Measurements from ENCODE around the gene SRR.

The SRR gene

DNA sequence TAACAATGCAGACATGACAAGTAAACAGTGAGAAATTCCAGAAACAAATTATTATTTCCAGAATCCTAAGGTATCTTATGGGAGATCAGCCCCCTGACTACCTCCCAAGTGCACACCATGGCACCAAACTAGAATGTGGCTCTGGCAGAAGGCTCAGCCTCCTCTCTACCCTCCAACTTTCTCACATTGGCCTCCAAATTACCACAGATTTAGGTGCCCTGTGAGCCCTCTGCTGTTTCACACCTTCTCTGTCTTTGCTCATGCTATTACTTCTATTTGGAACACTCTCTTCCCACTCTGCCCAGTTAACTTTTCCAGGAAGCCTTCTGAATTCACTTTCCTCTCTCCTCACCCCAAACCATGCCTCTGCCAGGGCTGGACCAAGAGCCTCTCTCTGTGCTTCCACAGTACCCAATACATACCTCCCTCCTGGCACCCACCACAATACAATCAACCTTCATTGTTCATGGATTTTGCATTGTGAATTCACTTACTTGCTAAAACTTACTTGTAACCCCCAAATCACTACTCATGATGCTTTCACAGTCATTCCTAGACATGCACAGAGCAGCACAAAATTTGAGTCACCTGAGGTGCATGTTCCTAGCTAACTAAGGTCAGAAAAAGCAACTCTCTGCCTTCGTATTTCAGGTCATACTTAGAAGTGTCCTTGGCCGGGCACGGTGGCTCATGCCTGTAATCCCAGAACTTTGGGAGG is 31.6 kb upstream of the SRR start:
- Mint-ChIP-seq H3K36me3 (ENCODE audit: insufficient read depth) (peaks cover 23% of the 10 kb centered on the region), H3K4me1 (peaks cover 42% of the 10 kb centered on the region), H3K9me3 (no peaks in the 10 kb centered on the region), H3K4me3 (peak overlapping the region; percentile 41), H3K27me3 (no peaks in the 10 kb centered on the region), H3K27ac (ENCODE audit: low read depth) (peak overlapping the region; percentile 26)
- ATAC-seq (replicated peaks; ENCODE audit: extremely low read depth, poor library complexity, severe bottlenecking) (no peak), DNase-seq (ENCODE audit: low spot score in 2 of 2) (no peak)

DNA sequence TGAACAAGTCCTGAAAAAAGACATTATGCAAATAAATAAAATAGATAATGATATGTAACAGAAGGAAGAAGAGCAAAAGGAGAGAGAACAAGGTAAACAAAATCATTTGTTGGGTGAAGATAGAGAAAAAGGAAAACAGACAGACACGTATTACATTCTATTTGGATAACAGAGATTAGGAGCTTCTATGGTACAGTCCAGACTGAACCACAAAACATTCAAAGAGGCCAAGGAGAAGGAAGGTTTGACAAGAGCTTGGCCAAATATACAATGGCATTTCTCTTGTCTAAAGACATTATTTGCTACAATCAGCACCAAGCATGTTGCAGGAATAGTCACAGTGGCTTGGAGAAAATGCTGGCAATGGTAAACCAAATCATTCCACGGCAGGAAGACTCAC is 29.3 kb upstream of the SRR start:
- DNase-seq (ENCODE audit: low spot score in 2 of 2) (no peak), ATAC-seq (replicated peaks; ENCODE audit: extremely low read depth, poor library complexity, severe bottlenecking) (no peak)
- peak overlapping the region; percentile 54 for H3K27ac Mint-ChIP-seq (ENCODE audit: low read depth)
- H3K27me3 Mint-ChIP-seq, result no peaks in the 10 kb centered on the region
- H3K36me3 Mint-ChIP-seq (ENCODE audit: insufficient read depth), result peaks cover 26% of the 10 kb centered on the region
- H3K4me1 Mint-ChIP-seq, result peaks cover 36% of the 10 kb centered on the region
- H3K9me3 Mint-ChIP-seq, result no peaks in the 10 kb centered on the region
- H3K4me3 Mint-ChIP-seq, result peak overlapping the region; percentile 3

- ATAC-seq (replicated peaks; ENCODE audit: extremely low read depth, poor library complexity, severe bottlenecking) (peak; percentile 24), DNase-seq (ENCODE audit: low spot score in 2 of 2) (no peak)
- H3K4me1 Mint-ChIP-seq, result peaks cover 36% of the 10 kb centered on the region
- H3K9me3 Mint-ChIP-seq, result no peaks in the 10 kb centered on the region
- H3K4me3 Mint-ChIP-seq, result peak overlapping the region; percentile 28
- H3K36me3 Mint-ChIP-seq (ENCODE audit: insufficient read depth), result peaks cover 24% of the 10 kb centered on the region
- no peaks in the 10 kb centered on the region for H3K27me3 Mint-ChIP-seq
- no peak overlapping the region for H3K27ac Mint-ChIP-seq (ENCODE audit: low read depth)
These were observed 28.0 kb upstream of the SRR start for GRCh38 chr17:2275722-2276121.

- Mint-ChIP-seq H3K27ac (ENCODE audit: low read depth) (no peak overlapping the region), H3K36me3 (ENCODE audit: insufficient read depth) (peaks cover 36% of the 10 kb centered on the region), H3K9me3 (no peaks in the 10 kb centered on the region), H3K27me3 (no peaks in the 10 kb centered on the region), H3K4me1 (peaks cover 41% of the 10 kb centered on the region), H3K4me3 (no peak overlapping the region)
- ATAC-seq (replicated peaks; ENCODE audit: extremely low read depth, poor library complexity, severe bottlenecking), result no peak
- no peak for DNase-seq (ENCODE audit: low spot score in 2 of 2)
These were observed 26.1 kb upstream of the SRR start for GRCh38 chr17:2277429-2278170.

- peaks cover 34% of the 10 kb centered on the region for H3K36me3 Mint-ChIP-seq (ENCODE audit: insufficient read depth)
- DNase-seq (ENCODE audit: low spot score in 2 of 2), result no peak
- H3K4me3 Mint-ChIP-seq, result no peak overlapping the region
- H3K27ac Mint-ChIP-seq (ENCODE audit: low read depth), result peak overlapping the region; percentile 26
- no peaks in the 10 kb centered on the region for H3K9me3 Mint-ChIP-seq
- H3K27me3 Mint-ChIP-seq, result no peaks in the 10 kb centered on the region
- H3K4me1 Mint-ChIP-seq, result peaks cover 33% of the 10 kb centered on the region
- no peak for ATAC-seq (replicated peaks; ENCODE audit: extremely low read depth, poor library complexity, severe bottlenecking)
These were observed 24.0 kb upstream of the SRR start for GRCh38 chr17:2279707-2280106.

GRCh38 chr17:2282297-2282873 is 21.4 kb upstream of the SRR start:
- Mint-ChIP-seq H3K27ac (ENCODE audit: low read depth) (no peak overlapping the region), H3K27me3 (no peaks in the 10 kb centered on the region), H3K36me3 (ENCODE audit: insufficient read depth) (peaks cover 48% of the 10 kb centered on the region), H3K9me3 (no peaks in the 10 kb centered on the region), H3K4me3 (no peak overlapping the region), H3K4me1 (peaks cover 14% of the 10 kb centered on the region)
- no peak for DNase-seq (ENCODE audit: low spot score in 2 of 2)
- ATAC-seq (replicated peaks; ENCODE audit: extremely low read depth, poor library complexity, severe bottlenecking), result no peak

DNA sequence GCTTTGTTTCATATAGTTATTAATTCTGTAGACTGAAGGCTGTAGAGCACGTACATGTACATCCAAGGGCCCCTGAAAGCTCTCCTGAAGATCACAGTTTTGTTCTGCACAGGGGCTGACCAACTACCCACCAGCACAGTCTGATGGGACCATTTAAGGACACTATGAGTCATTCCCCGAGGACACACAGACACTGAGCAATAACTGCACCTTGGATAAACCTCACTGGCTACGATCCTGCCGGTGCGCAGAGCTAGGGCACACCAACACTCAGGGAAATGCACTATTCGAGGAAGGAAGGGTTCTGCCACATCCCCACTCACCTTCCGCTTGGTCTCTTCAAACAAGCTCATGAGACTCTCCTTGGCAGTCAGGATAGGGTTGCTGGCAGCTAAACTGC is 20.4 kb upstream of the SRR start:
- peaks cover 14% of the 10 kb centered on the region for H3K4me1 Mint-ChIP-seq
- no peaks in the 10 kb centered on the region for H3K9me3 Mint-ChIP-seq
- H3K36me3 Mint-ChIP-seq (ENCODE audit: insufficient read depth), result peaks cover 56% of the 10 kb centered on the region
- DNase-seq (ENCODE audit: low spot score in 2 of 2) (no peak), ATAC-seq (replicated peaks; ENCODE audit: extremely low read depth, poor library complexity, severe bottlenecking) (no peak)
- H3K4me3 Mint-ChIP-seq, result no peak overlapping the region
- H3K27ac Mint-ChIP-seq (ENCODE audit: low read depth), result no peak overlapping the region
- no peaks in the 10 kb centered on the region for H3K27me3 Mint-ChIP-seq

DNA sequence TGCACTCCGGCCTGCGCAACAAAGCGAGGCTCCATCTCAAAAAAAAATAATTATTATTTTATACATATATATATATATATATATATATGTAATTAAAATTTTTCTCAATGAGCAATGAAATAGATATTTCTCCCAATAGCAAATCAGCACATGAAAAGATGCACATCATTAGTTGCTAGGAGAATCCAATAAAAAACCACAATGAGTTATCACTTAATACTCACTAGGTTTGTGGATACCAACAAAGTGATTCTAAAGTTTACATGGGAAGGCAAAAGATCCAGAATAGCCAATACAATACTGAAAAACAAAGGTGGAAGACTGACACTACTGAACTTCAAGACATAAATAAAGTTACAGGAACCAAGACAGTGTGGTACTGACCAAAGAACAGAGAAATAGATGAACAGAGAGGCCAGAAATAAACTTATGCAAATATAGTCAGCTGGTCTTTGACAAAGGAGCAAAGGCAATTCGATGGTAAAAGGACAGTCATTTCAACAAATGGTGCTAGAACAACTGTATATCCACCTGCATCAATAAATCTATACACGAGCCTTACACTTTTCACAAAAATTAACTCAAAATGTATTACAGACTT is 13.8 kb upstream of the SRR start:
- ATAC-seq (replicated peaks; ENCODE audit: extremely low read depth, poor library complexity, severe bottlenecking), result no peak
- H3K4me3 Mint-ChIP-seq, result no peak overlapping the region
- no peaks in the 10 kb centered on the region for H3K27me3 Mint-ChIP-seq
- peaks cover 78% of the 10 kb centered on the region for H3K36me3 Mint-ChIP-seq (ENCODE audit: insufficient read depth)
- no peak for DNase-seq (ENCODE audit: low spot score in 2 of 2)
- H3K4me1 Mint-ChIP-seq, result peaks cover 13% of the 10 kb centered on the region
- no peak overlapping the region for H3K27ac Mint-ChIP-seq (ENCODE audit: low read depth)
- H3K9me3 Mint-ChIP-seq, result no peaks in the 10 kb centered on the region

DNA sequence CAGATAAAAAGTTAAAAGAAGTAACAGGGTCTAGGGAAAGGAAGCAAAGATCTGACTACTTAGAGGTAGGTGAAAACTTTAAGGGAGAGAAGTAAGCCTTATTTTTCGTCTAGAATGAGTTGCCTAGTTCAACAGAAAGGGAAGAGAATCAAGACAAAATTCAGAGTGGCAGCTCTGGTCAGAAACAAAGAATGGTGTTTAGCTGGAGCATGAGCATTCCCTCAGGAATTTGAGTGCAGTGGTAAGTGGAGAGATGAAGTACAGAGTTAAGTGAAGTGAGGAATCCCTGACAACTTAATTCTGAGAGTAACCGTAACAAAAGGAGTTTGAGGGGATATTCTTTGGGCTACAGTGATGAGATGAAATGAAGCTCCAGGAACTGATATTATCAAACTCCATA is 11.7 kb upstream of the SRR start:
- H3K27ac Mint-ChIP-seq (ENCODE audit: low read depth), result no peak overlapping the region
- peaks cover 28% of the 10 kb centered on the region for H3K4me1 Mint-ChIP-seq
- ATAC-seq (replicated peaks; ENCODE audit: extremely low read depth, poor library complexity, severe bottlenecking) (no peak), DNase-seq (ENCODE audit: low spot score in 2 of 2) (no peak)
- H3K4me3 Mint-ChIP-seq, result no peak overlapping the region
- no peaks in the 10 kb centered on the region for H3K9me3 Mint-ChIP-seq
- H3K36me3 Mint-ChIP-seq (ENCODE audit: insufficient read depth), result peaks cover 73% of the 10 kb centered on the region
- no peaks in the 10 kb centered on the region for H3K27me3 Mint-ChIP-seq

- Mint-ChIP-seq H3K36me3 (ENCODE audit: insufficient read depth) (peaks cover 60% of the 10 kb centered on the region), H3K27me3 (no peaks in the 10 kb centered on the region), H3K4me3 (no peak overlapping the region), H3K4me1 (peaks cover 46% of the 10 kb centered on the region), H3K9me3 (no peaks in the 10 kb centered on the region), H3K27ac (ENCODE audit: low read depth) (peak overlapping the region; percentile 26)
- DNase-seq (ENCODE audit: low spot score in 2 of 2), result no peak
- no peak for ATAC-seq (replicated peaks; ENCODE audit: extremely low read depth, poor library complexity, severe bottlenecking)
These were observed 8.2 kb upstream of the SRR start for GRCh38 chr17:2295575-2295974.

DNA sequence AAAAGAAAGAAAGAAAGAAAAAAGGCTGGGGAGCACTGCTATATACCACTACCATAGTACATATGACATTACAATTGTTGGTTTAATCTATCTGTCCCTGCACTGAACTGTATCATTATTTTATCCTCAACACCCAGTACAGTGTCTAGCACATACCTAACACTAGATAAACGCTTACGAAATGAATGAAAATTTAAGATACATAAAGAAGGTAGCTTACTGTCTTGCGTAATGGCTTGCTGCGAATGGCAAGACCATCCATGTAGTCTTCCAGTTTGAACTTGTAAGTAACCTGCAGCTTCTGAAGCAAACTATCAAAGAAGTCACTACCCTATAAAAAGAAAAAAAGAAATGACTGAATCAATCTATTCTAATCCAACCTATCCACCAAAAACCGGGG is 6.7 kb upstream of the SRR start:
- H3K27ac Mint-ChIP-seq (ENCODE audit: low read depth), result no peak overlapping the region
- peaks cover 57% of the 10 kb centered on the region for H3K4me1 Mint-ChIP-seq
- DNase-seq (ENCODE audit: low spot score in 2 of 2), result no peak
- H3K27me3 Mint-ChIP-seq, result no peaks in the 10 kb centered on the region
- H3K9me3 Mint-ChIP-seq, result no peaks in the 10 kb centered on the region
- H3K36me3 Mint-ChIP-seq (ENCODE audit: insufficient read depth), result peaks cover 46% of the 10 kb centered on the region
- no peak overlapping the region for H3K4me3 Mint-ChIP-seq
- no peak for ATAC-seq (replicated peaks; ENCODE audit: extremely low read depth, poor library complexity, severe bottlenecking)

GRCh38 chr17:2299136-2299535 is 4.6 kb upstream of the SRR start:
- no peak for DNase-seq (ENCODE audit: low spot score in 2 of 2)
- Mint-ChIP-seq H3K9me3 (no peaks in the 10 kb centered on the region), H3K4me3 (no peak overlapping the region), H3K27ac (ENCODE audit: low read depth) (no peak overlapping the region), H3K4me1 (peaks cover 51% of the 10 kb centered on the region), H3K27me3 (no peaks in the 10 kb centered on the region), H3K36me3 (ENCODE audit: insufficient read depth) (peaks cover 36% of the 10 kb centered on the region)
- no peak for ATAC-seq (replicated peaks; ENCODE audit: extremely low read depth, poor library complexity, severe bottlenecking)

All from central memory CD8-positive, alpha-beta T cell (primary cell).